ENCODE measurements around the gene SMC5. TPM values are rescaled to one million over a fixed set of nuclear protein-coding genes. Genes with fewer than 3 reads are reported as not detected.

Gene SMC5
- total RNA-seq, 1 donor from 2014 or later, result 25.4 TPM

DNA sequence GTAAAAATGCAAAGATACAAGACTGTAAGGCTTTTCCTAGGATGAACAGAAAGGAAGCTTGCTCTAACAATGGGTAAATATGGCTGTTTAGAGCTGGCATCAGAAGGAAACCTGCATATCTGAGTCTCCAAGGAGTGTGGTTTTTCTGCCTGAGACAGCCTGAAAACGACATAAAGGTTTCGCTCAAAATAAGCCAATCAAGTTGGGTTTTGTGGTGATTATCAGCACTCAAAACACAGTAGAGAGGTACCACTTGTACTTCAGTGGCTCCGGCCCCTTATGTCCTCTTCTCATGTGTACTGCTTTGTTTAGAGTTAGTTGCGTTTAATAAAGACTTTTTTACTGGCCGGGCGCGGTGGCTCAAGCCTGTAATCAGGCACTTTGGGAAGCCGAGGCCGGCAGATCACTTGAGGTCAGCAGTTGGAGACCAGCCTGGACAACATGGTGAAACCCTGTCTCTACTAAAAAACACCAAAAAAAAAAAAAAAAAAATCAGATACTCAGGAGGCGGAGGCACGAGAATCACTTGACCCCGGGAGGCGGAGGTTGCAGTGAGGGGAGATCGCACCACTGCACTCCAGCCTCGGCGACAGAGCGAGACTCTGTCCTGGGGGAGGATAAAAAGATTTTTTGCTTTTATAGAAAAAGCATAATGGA, 116.3 kb downstream of the SMC5 start:
- TF ChIP-seq, protein P1, sequence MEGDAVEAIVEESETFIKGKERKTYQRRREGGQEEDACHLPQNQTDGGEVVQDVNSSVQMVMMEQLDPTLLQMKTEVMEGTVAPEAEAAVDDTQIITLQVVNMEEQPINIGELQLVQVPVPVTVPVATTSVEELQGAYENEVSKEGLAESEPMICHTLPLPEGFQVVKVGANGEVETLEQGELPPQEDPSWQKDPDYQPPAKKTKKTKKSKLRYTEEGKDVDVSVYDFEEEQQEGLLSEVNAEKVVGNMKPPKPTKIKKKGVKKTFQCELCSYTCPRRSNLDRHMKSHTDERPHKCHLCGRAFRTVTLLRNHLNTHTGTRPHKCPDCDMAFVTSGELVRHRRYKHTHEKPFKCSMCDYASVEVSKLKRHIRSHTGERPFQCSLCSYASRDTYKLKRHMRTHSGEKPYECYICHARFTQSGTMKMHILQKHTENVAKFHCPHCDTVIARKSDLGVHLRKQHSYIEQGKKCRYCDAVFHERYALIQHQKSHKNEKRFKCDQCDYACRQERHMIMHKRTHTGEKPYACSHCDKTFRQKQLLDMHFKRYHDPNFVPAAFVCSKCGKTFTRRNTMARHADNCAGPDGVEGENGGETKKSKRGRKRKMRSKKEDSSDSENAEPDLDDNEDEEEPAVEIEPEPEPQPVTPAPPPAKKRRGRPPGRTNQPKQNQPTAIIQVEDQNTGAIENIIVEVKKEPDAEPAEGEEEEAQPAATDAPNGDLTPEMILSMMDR (IDR thresholded peaks at IDR 0.05; ENCODE audit: insufficient read depth, low read length, poor library complexity, severe bottlenecking), result no peak
- Histone ChIP-seq H3K27me3 (ENCODE audit: control insufficient read depth, insufficient read depth, low read length) (no peaks in the 10 kb centered on the region), H3K36me3 (ENCODE audit: control insufficient read depth, insufficient read depth, low read length) (no peaks in the 10 kb centered on the region), H3K4me3 (ENCODE audit: low read depth, low read length) (no peak overlapping the region)
- no peak for DNase-seq (ENCODE audit: low read depth)

DNA sequence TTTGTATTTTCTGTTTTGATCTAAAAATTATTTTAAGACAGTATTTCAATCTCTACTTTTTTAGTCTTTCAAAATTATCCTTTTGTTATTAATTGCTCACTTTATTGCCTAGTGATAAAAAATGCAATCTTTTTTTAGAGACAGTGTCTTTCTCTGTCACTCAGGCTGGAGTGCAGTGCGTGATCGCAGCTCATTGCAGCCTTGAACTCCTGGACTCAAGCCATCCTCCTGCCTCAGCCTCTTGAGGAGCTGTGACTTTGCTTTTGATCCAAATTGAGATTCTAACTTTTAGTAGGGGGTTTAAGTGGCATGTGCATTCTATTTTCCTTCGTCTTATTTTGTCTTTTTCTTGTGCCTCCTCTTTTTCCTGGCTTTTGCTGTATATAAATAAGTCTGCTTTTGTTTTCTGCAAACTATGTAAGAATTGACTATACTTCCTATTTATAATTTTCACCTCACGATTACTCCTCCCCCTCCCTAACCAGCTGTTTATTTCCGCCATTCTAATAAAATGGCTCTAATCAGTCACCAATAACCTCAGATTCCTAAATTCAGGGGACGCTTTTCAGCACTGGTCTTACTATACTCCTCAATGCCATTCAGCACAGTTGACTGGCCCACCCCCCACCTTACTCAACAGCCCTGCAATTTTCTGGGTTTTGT, 123.4 kb downstream of the SMC5 start:
- TF ChIP-seq, protein P1 (IDR thresholded peaks at IDR 0.05; ENCODE audit: insufficient read depth, low read length, poor library complexity, severe bottlenecking), result no peak
- no peak overlapping the region for H3K4me3 ChIP-seq (ENCODE audit: low read depth, low read length)
- H3K27me3 ChIP-seq (ENCODE audit: control insufficient read depth, insufficient read depth, low read length), result no peaks in the 10 kb centered on the region
- H3K36me3 ChIP-seq (ENCODE audit: control insufficient read depth, insufficient read depth, low read length), result peaks cover 2% of the 10 kb centered on the region
- no peak for DNase-seq (ENCODE audit: low read depth)

DNA sequence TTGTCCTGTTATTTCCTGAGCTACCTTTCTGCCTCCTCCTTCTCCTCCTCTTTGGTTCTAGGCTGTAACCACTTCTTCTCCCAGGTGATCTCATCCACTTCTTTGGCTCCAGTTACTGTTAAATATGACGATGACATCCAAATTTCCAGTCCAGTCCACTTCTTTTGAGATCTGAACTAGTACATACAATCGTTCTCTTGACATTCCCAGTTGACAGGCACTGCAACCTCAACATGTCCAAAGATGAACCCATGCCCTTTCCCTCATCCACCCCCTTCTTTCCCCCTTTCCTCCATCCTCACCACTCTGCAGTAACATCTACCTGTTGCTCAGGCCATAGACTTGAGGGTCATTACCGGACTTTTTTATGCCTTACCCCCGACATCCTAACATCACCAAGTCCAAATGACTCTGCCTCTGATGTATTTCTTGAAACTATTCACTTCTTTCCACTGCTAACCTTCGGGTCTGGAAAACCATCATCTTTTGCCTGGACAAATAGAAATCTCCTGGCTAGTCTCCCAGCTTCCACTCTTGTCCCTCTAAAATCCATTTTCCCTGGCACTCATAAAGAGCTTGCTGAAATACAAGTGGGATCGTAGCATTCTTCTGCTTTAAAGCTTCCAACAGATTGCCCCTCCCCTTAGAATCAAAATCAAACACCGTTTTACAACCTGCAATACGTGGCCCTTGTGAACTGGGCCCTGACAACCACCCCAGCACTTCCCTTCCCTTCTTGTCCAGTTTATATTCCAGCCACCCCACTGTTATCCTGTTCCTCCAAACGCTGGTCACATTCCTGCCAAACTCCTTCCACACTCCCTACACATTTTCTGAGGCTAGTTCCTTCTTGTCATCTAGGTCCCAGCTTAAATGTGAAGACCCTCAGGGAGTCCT, 124.2 kb downstream of the SMC5 start:
- TF ChIP-seq, protein P1 (IDR thresholded peaks at IDR 0.05; ENCODE audit: insufficient read depth, low read length, poor library complexity, severe bottlenecking), result no peak
- H3K4me3 ChIP-seq (ENCODE audit: low read depth, low read length), result no peak overlapping the region
- DNase-seq (ENCODE audit: low read depth), result no peak
- H3K27me3 ChIP-seq (ENCODE audit: control insufficient read depth, insufficient read depth, low read length), result no peaks in the 10 kb centered on the region
- H3K36me3 ChIP-seq (ENCODE audit: control insufficient read depth, insufficient read depth, low read length), result peaks cover 2% of the 10 kb centered on the region

DNA sequence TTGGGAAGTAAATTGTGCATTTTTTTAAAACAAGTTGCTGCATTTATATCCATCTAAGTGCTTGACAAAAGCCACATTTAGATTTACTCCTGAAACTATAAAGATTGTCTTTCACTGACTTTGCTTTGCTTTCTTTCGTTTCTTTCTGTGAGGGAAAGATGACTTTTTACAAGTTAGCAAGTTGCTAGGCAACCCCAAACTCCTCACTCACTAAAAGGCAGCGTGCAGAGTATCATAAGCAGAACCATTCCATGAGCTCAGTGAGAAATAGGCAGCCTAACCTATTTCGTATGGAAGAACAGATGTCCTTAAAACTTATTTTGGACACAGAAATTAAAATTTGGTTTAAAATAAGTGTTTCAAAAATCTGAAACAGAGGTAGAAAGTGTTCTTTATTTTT, 126.6 kb downstream of the SMC5 start:
- Histone ChIP-seq H3K4me3 (ENCODE audit: low read depth, low read length) (no peak overlapping the region), H3K27me3 (ENCODE audit: control insufficient read depth, insufficient read depth, low read length) (no peaks in the 10 kb centered on the region), H3K36me3 (ENCODE audit: control insufficient read depth, insufficient read depth, low read length) (peaks cover 2% of the 10 kb centered on the region)
- DNase-seq (ENCODE audit: low read depth), result no peak
- TF ChIP-seq, protein P1 (IDR thresholded peaks at IDR 0.05; ENCODE audit: insufficient read depth, low read length, poor library complexity, severe bottlenecking), result no peak

DNA sequence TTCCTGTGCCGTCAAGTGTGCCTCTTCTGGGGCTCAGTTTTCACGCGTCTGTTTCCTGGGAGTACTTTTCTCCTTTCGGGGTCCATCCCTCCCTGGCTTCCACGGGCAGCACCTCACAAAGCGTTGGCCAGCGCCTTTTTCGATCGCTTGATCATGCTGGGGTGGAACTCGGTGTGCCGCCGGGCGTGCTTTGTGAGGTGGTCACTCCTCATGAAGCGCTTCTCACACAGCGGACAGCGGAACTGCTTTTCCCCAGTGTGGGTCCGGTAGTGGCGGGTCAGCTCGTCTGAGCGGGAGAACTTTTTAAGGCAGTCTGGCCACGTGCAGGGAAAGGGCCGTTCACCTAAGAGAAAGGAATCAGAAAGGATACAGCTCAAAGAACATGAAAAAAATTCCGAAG, 128.9 kb downstream of the SMC5 start:
- Histone ChIP-seq H3K36me3 (ENCODE audit: control insufficient read depth, insufficient read depth, low read length) (peaks cover under 1% of the 10 kb centered on the region), H3K4me3 (ENCODE audit: low read depth, low read length) (no peak overlapping the region), H3K27me3 (ENCODE audit: control insufficient read depth, insufficient read depth, low read length) (no peaks in the 10 kb centered on the region)
- DNase-seq (ENCODE audit: low read depth), result no peak
- TF ChIP-seq, protein P1 (IDR thresholded peaks at IDR 0.05; ENCODE audit: insufficient read depth, low read length, poor library complexity, severe bottlenecking), result no peak

Data from kidney epithelial cell (primary cell).